GM19025 (cell line): ENCODE measurements around the gene COL23A1.

Experiments
- ATAC-seq: cut with Tn5 transposase; IDR thresholded peaks from one replicate; pipeline ENCODE4 v1.9.1; 2021; ENCODE audit warnings: mild to moderate bottlenecking, low read depth, moderate library complexity; ENCODE audit not compliant: unreplicated experiment

The COL23A1 gene

GRCh38 chr5:178442405-178443257 is 147.6 kb downstream of the COL23A1 start:
- no peak for ATAC-seq

GRCh38 chr5:178441486-178442270 is 148.5 kb downstream of the COL23A1 start:
- no peak for ATAC-seq

GRCh38 chr5:178440181-178440580 is 150.0 kb downstream of the COL23A1 start:
- no peak for ATAC-seq

GRCh38 chr5:178439493-178440180 is 150.6 kb downstream of the COL23A1 start:
- ATAC-seq, result no peak

- no peak for ATAC-seq
These were observed 151.4 kb downstream of the COL23A1 start for GRCh38 chr5:178438796-178439195.

GRCh38 chr5:178437386-178438075 is 152.7 kb downstream of the COL23A1 start:
- no peak for ATAC-seq

GRCh38 chr5:178436326-178436940 is 153.8 kb downstream of the COL23A1 start:
- no peak for ATAC-seq

GRCh38 chr5:178435321-178436238 is 154.6 kb downstream of the COL23A1 start:
- no peak for ATAC-seq

- ATAC-seq, result no peak
These were observed 155.3 kb downstream of the COL23A1 start for GRCh38 chr5:178434851-178435250.

- ATAC-seq, result no peak
These were observed 156.0 kb downstream of the COL23A1 start for GRCh38 chr5:178434016-178434761.

- ATAC-seq, result no peak
These were observed 156.9 kb downstream of the COL23A1 start for GRCh38 chr5:178433273-178433775.

GRCh38 chr5:178432421-178433272 is 157.5 kb downstream of the COL23A1 start:
- ATAC-seq, result no peak

- no peak for ATAC-seq
These were observed 158.4 kb downstream of the COL23A1 start for GRCh38 chr5:178431782-178432165.

- no peak for ATAC-seq
These were observed 159.0 kb downstream of the COL23A1 start for GRCh38 chr5:178431063-178431781.

GRCh38 chr5:178430186-178431062 is 159.8 kb downstream of the COL23A1 start:
- no peak for ATAC-seq
